CD4-positive, CD25-positive, alpha-beta regulatory T cell (primary cell): ENCODE measurements around the gene TENM4. TPM values are rescaled to one million over a fixed set of nuclear protein-coding genes. Genes with fewer than 3 reads are reported as not detected.

ENCODE experiments used
- ATAC-seq, 2 donors: fragments of 150-1000 bp; cut with Tn5 transposase; one replicate each; pipeline ENCODE4 v1.10.0; 2021; ENCODE audit warnings: low read depth in 2 of 2, moderate number of reproducible peaks in 2 of 2, moderate library complexity in 1 of 2
- DNase-seq, 3 donors: peaks; one replicate each; pipeline versions ENCODE4 v3.0.0 to v3.0.0-alpha.2; 2012 to 2022; ENCODE audit warnings: mixed read lengths in 1 of 3
- H3K27ac ChIP-seq: one replicate; pipeline ENCODE4 v1.7.0; 2013; ENCODE audit warnings: mild to moderate bottlenecking, low read length; ENCODE audit not compliant: insufficient read depth, poor library complexity, severe bottlenecking
- H3K27me3 ChIP-seq: one replicate; pipeline ENCODE4 v1.7.0; 2013; ENCODE audit warnings: low read length; ENCODE audit not compliant: control insufficient read depth, insufficient read depth
- H3K36me3 ChIP-seq: one replicate; pipeline ENCODE4 v1.7.0; 2013; ENCODE audit warnings: mild to moderate bottlenecking, low read length, moderate library complexity; ENCODE audit not compliant: control insufficient read depth, insufficient read depth
- H3K4me1 ChIP-seq: 2 replicates; pipeline ENCODE4 v1.7.0; 2013; ENCODE audit warnings: mild to moderate bottlenecking, low read length; ENCODE audit not compliant: insufficient read depth, control insufficient read depth, poor library complexity, severe bottlenecking
- H3K4me3 ChIP-seq: one replicate; pipeline ENCODE4 v1.7.0; 2013; ENCODE audit warnings: low read depth, mild to moderate bottlenecking, low read length, moderate library complexity
- H3K9me3 ChIP-seq, 2 experiments: 1 replicate in 1 of 2; 2 replicates in 1 of 2; pipeline ENCODE4 v1.7.0; 2013; ENCODE audit warnings: low read length in 2 of 2, mild to moderate bottlenecking in 1 of 2, moderate library complexity in 1 of 2; ENCODE audit not compliant: control insufficient read depth in 2 of 2
- H3K27ac Mint-ChIP-seq, 3 donors: one replicate each; pipeline ENCODE4 v1.8.0; 2020 to 2022; ENCODE audit warnings: mild to moderate bottlenecking in 3 of 3, mixed read lengths in 3 of 3, moderate library complexity in 2 of 3
- H3K27me3 Mint-ChIP-seq: one replicate; pipeline ENCODE4 v1.8.0; 2022; ENCODE audit warnings: mild to moderate bottlenecking, mixed read lengths
- H3K36me3 Mint-ChIP-seq: one replicate; pipeline ENCODE4 v1.8.0; 2020; ENCODE audit warnings: mixed read lengths
- H3K4me1 Mint-ChIP-seq, 4 donors: one replicate each; pipeline ENCODE4 v1.8.0; 2020 to 2022; ENCODE audit warnings: mixed read lengths in 4 of 4, mild to moderate bottlenecking in 1 of 4
- H3K4me3 Mint-ChIP-seq, 4 donors: one replicate each; pipeline ENCODE4 v1.8.0; 2020 to 2022; ENCODE audit warnings: mild to moderate bottlenecking in 4 of 4, mixed read lengths in 4 of 4, moderate library complexity in 3 of 4
- H3K9me3 Mint-ChIP-seq, 7 donors: one replicate each; pipeline ENCODE4 v1.8.0; 2020 to 2022; ENCODE audit warnings: mixed read lengths in 7 of 7, mild to moderate bottlenecking in 3 of 7, moderate library complexity in 2 of 7
- polyA plus RNA-seq, 4 donors: library from polyadenylated mRNA; unstranded; fragments of 300-500 nt; fragmentation: Illumina TruSeq; gene quantifications; one replicate each; pipeline ENCODE4 v1.2.3, GENCODE V29; 2021
- total RNA-seq: library from RNA; stranded (reverse); gene quantifications from one replicate; pipeline ENCODE4 v1.2.3, GENCODE V29; 2022

Gene TENM4
- total and polyA plus RNA-seq, 5 donors from 2014 or later = 0.02 TPM; not detected in 4

GRCh38 chr11:79199729-79200354, 241.0 kb downstream of the TENM4 start:
- Mint-ChIP-seq H3K36me3 (no peaks in the 10 kb centered on the region), H3K4me1 (no peaks in the 10 kb centered on the region), H3K27me3 (peaks cover 4% of the 10 kb centered on the region), H3K9me3 (peaks cover 0 to 5% (median 0%) of the 10 kb centered on the region in 7 donors), H3K27ac (no peak overlapping the region), H3K4me3 (no peak overlapping the region)
- H3K4me1 ChIP-seq = no peaks in the 10 kb centered on the region
- no peaks in the 10 kb centered on the region for H3K27me3 ChIP-seq
- no peak overlapping the region for H3K27ac ChIP-seq
- H3K9me3 ChIP-seq = no peaks in the 10 kb centered on the region
- DNase-seq (no peak), ATAC-seq (no peak)
- H3K4me3 ChIP-seq = no peak overlapping the region
- no peaks in the 10 kb centered on the region for H3K36me3 ChIP-seq

GRCh38 chr11:79198898-79199250, 242.0 kb downstream of the TENM4 start:
- Histone ChIP-seq H3K27ac (no peak overlapping the region), H3K27me3 (no peaks in the 10 kb centered on the region), H3K36me3 (no peaks in the 10 kb centered on the region), H3K9me3 (no peaks in the 10 kb centered on the region), H3K4me3 (no peak overlapping the region), H3K4me1 (no peaks in the 10 kb centered on the region)
- Mint-ChIP-seq H3K36me3 (no peaks in the 10 kb centered on the region), H3K4me1 (no peaks in the 10 kb centered on the region), H3K9me3 (peaks cover 0 to 5% (median 0%) of the 10 kb centered on the region in 7 donors), H3K27ac (no peak overlapping the region), H3K27me3 (peaks cover 4% of the 10 kb centered on the region), H3K4me3 (no peak overlapping the region)
- no peak for ATAC-seq
- DNase-seq = no peak

- no peak for ATAC-seq
- Histone ChIP-seq H3K36me3 (no peaks in the 10 kb centered on the region), H3K4me3 (no peak overlapping the region), H3K4me1 (no peaks in the 10 kb centered on the region), H3K27me3 (no peaks in the 10 kb centered on the region), H3K27ac (no peak overlapping the region), H3K9me3 (no peaks in the 10 kb centered on the region)
- H3K4me1 Mint-ChIP-seq = no peaks in the 10 kb centered on the region
- no peak for DNase-seq
- H3K36me3 Mint-ChIP-seq = no peaks in the 10 kb centered on the region
- peaks cover 0 to 6% (median 0%) of the 10 kb centered on the region in 7 donors for H3K9me3 Mint-ChIP-seq
- no peak overlapping the region for H3K27ac Mint-ChIP-seq
- H3K4me3 Mint-ChIP-seq = no peak overlapping the region
- peaks cover 4% of the 10 kb centered on the region for H3K27me3 Mint-ChIP-seq
These were observed 242.5 kb downstream of the TENM4 start for GRCh38 chr11:79198203-79198897.

- Histone ChIP-seq H3K27me3 (no peaks in the 10 kb centered on the region), H3K9me3 (no peaks in the 10 kb centered on the region), H3K36me3 (no peaks in the 10 kb centered on the region), H3K27ac (no peak overlapping the region), H3K4me1 (no peaks in the 10 kb centered on the region), H3K4me3 (no peak overlapping the region)
- no peak for ATAC-seq
- Mint-ChIP-seq H3K27me3 (peaks cover 4% of the 10 kb centered on the region), H3K4me3 (no peak overlapping the region), H3K9me3 (peaks cover 0 to 6% (median 0%) of the 10 kb centered on the region in 7 donors), H3K36me3 (no peaks in the 10 kb centered on the region), H3K4me1 (no peaks in the 10 kb centered on the region), H3K27ac (no peak overlapping the region)
- DNase-seq = no peak
These were observed 243.9 kb downstream of the TENM4 start for GRCh38 chr11:79196950-79197349.

GRCh38 chr11:79195209-79195608, 245.6 kb downstream of the TENM4 start:
- H3K36me3 Mint-ChIP-seq = no peaks in the 10 kb centered on the region
- peaks cover 4% of the 10 kb centered on the region for H3K27me3 Mint-ChIP-seq
- Histone ChIP-seq H3K9me3 (no peaks in the 10 kb centered on the region), H3K4me3 (no peak overlapping the region), H3K36me3 (no peaks in the 10 kb centered on the region), H3K27me3 (no peaks in the 10 kb centered on the region), H3K27ac (no peak overlapping the region), H3K4me1 (no peaks in the 10 kb centered on the region)
- H3K4me3 Mint-ChIP-seq = peak overlapping the region in 1 of 4 donors; percentile 32
- peaks cover 0 to 6% (median 0%) of the 10 kb centered on the region in 7 donors for H3K9me3 Mint-ChIP-seq
- no peaks in the 10 kb centered on the region for H3K4me1 Mint-ChIP-seq
- DNase-seq (no peak), ATAC-seq (no peak)
- H3K27ac Mint-ChIP-seq = no peak overlapping the region

GRCh38 chr11:79193663-79194310, 247.0 kb downstream of the TENM4 start:
- no peaks in the 10 kb centered on the region for H3K36me3 ChIP-seq
- Mint-ChIP-seq H3K4me1 (no peaks in the 10 kb centered on the region), H3K4me3 (no peak overlapping the region), H3K9me3 (peaks cover 0 to 5% (median 0%) of the 10 kb centered on the region in 7 donors), H3K27me3 (peaks cover 4% of the 10 kb centered on the region), H3K27ac (no peak overlapping the region), H3K36me3 (no peaks in the 10 kb centered on the region)
- ATAC-seq = no peak
- no peak overlapping the region for H3K4me3 ChIP-seq
- H3K27ac ChIP-seq = no peak overlapping the region
- H3K4me1 ChIP-seq = no peaks in the 10 kb centered on the region
- no peaks in the 10 kb centered on the region for H3K9me3 ChIP-seq
- no peak for DNase-seq
- no peaks in the 10 kb centered on the region for H3K27me3 ChIP-seq

GRCh38 chr11:79192836-79193235, 248.0 kb downstream of the TENM4 start:
- H3K9me3 ChIP-seq = no peaks in the 10 kb centered on the region
- no peak overlapping the region for H3K27ac ChIP-seq
- no peak for ATAC-seq
- H3K4me1 ChIP-seq = no peaks in the 10 kb centered on the region
- no peak overlapping the region for H3K4me3 ChIP-seq
- DNase-seq = no peak
- Mint-ChIP-seq H3K4me1 (no peaks in the 10 kb centered on the region), H3K27me3 (no peaks in the 10 kb centered on the region), H3K36me3 (no peaks in the 10 kb centered on the region), H3K4me3 (no peak overlapping the region), H3K9me3 (peaks cover 0 to 5% (median 0%) of the 10 kb centered on the region in 7 donors), H3K27ac (no peak overlapping the region)
- H3K36me3 ChIP-seq = no peaks in the 10 kb centered on the region
- no peaks in the 10 kb centered on the region for H3K27me3 ChIP-seq
